Measurements from ENCODE around the gene PCMTD2.

DNA sequence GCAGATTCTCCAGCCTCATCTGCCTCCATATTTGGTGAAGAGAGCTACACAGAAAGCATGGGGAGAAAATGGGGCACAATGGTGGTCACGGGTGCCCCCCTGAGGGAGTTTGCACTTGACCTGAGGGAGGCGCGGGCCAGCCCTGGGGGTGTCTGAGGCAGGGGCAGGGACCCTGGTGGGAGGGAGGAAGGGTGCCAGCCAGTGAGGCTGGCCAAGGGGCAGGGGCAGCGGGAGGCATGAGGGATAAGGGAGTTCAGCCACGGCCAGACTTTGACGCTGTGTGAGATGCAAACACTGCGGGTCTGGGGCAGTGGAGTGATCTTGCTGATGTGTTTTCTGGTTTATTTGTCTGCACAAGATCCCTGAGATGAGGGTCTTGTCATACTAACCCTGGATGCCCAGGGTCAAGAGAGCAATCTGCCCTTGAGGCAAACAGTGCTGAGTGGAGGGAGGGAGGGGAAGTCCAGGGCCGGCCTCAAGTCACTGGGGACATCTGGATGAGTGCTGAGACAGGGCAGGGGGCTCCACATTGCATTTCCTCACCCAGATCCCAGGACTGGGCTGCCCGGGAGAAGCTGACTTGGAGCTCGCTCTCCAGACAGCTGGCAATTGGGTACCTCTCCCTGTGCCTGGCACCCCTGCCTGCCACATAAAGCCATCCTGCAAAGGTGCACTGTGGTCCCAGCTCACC lies 8.8 kb upstream of the PCMTD2 start:
- TF ChIP-seq ZFX (IDR thresholded peaks at IDR 0.05; ENCODE audit: borderline replicate concordance) = no peak
- TF ChIP-seq, protein P1, sequence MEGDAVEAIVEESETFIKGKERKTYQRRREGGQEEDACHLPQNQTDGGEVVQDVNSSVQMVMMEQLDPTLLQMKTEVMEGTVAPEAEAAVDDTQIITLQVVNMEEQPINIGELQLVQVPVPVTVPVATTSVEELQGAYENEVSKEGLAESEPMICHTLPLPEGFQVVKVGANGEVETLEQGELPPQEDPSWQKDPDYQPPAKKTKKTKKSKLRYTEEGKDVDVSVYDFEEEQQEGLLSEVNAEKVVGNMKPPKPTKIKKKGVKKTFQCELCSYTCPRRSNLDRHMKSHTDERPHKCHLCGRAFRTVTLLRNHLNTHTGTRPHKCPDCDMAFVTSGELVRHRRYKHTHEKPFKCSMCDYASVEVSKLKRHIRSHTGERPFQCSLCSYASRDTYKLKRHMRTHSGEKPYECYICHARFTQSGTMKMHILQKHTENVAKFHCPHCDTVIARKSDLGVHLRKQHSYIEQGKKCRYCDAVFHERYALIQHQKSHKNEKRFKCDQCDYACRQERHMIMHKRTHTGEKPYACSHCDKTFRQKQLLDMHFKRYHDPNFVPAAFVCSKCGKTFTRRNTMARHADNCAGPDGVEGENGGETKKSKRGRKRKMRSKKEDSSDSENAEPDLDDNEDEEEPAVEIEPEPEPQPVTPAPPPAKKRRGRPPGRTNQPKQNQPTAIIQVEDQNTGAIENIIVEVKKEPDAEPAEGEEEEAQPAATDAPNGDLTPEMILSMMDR (IDR thresholded peaks at IDR 0.05) = no peak
